SK-N-SH (cell line): ENCODE results near the gene NR6A1. TPM values are rescaled to one million over a fixed set of nuclear protein-coding genes. Genes with fewer than 3 reads are reported as not detected.
A peak's percentile ranks its signal among the peaks of the same experiment; 100 is the strongest.

ENCODE experiments used
- CTCF ChIA-PET: fragments of 300-600, 350-600 bp; formaldehyde crosslinking; extraction: SDS; loops from one replicate; lab custom pipeline; 2021; lab: Yijun Ruan, JAX
- POLR2A ChIA-PET: fragments of 350-600 bp; sonication (Branson Sonifier 250); formaldehyde crosslinking; extraction: SDS; loops from one replicate; lab custom pipeline; 2020; ENCODE audit warnings: antibody characterized with exemption, inconsistent platforms; lab: Yijun Ruan, JAX
- DNase-seq: peaks from one replicate; pipeline ENCODE4 v3.0.0; 2012
- H2AFZ ChIP-seq: fragments of 200-600 bp; sonication (generic); 2 replicates; pipeline ENCODE4 v1.8.1; 2016; ENCODE audit warnings: antibody characterized with exemption, mild to moderate bottlenecking, low read depth
- H3F3A ChIP-seq: fragments of 200-600 bp; sonication (generic); replicated peaks from 2 replicates; pipeline ENCODE3; 2016; ENCODE audit warnings: antibody characterized with exemption, mild to moderate bottlenecking; ENCODE audit not compliant: insufficient read depth
- H3K27ac ChIP-seq, 2 experiments: fragments of 200-500 bp in 1 of 2; fragments of 200-600 bp in 1 of 2; sonication (Bioruptor generic) in 1 of 2; sonication (generic), shearing (Covaris generic) in 1 of 2; 2 replicates each; pipeline versions ENCODE4 v1.5.1 to v1.6.1; 2014 to 2016; ENCODE audit warnings: low read depth in 2 of 2, inconsistent platforms in 1 of 2, low read length in 1 of 2, mild to moderate bottlenecking in 1 of 2, mixed read lengths in 1 of 2
- H3K27me3 ChIP-seq: fragments of 200-600 bp; sonication (generic), shearing (Covaris generic); 2 replicates; pipeline ENCODE4 v1.6.1; 2016; ENCODE audit warnings: mixed run types; ENCODE audit not compliant: insufficient read depth
- H3K36me3 ChIP-seq, 2 experiments: fragments of 200-500 bp in 1 of 2; fragments of 200-600 bp in 1 of 2; sonication (Bioruptor generic) in 1 of 2; sonication (generic) in 1 of 2; replicated peaks in 1 of 2; 2 replicates each; pipeline versions ENCODE3 to v1.5.1; 2014 to 2016; ENCODE audit warnings: low read length in 1 of 2, mild to moderate bottlenecking in 1 of 2; ENCODE audit not compliant: insufficient read depth in 2 of 2, control insufficient read depth in 1 of 2
- H3K4me1 ChIP-seq, 2 experiments: fragments of 200-500 bp in 1 of 2; fragments of 200-600 bp in 1 of 2; sonication (Bioruptor generic) in 1 of 2; sonication (generic), shearing (Covaris generic) in 1 of 2; 2 replicates each; pipeline versions ENCODE4 v1.5.1 to v1.6.1; 2014 to 2016; ENCODE audit warnings: low read depth in 1 of 2, low read length in 1 of 2, mixed run types in 1 of 2; ENCODE audit not compliant: insufficient read depth in 2 of 2, control insufficient read depth in 1 of 2
- H3K4me2 ChIP-seq: fragments of 200-600 bp; sonication (generic), shearing (Covaris generic); 2 replicates; pipeline ENCODE4 v1.6.1; 2017; ENCODE audit warnings: mixed run types
- H3K4me3 ChIP-seq, 2 experiments: fragments of 200-500 bp in 1 of 2; fragments of 200-600 bp in 1 of 2; sonication (Bioruptor generic) in 1 of 2; sonication (generic), shearing (Covaris generic) in 1 of 2; 2 replicates each; pipeline versions ENCODE4 v1.5.1 to v1.8.1; 2014 to 2016; ENCODE audit warnings: low read depth in 2 of 2, inconsistent platforms in 1 of 2, low read length in 1 of 2, mild to moderate bottlenecking in 1 of 2, mixed read lengths in 1 of 2, moderate library complexity in 1 of 2
- H3K79me2 ChIP-seq: fragments of 200-600 bp; sonication (generic); 2 replicates; pipeline ENCODE4 v1.8.1; 2017; ENCODE audit warnings: mild to moderate bottlenecking; ENCODE audit not compliant: insufficient read depth
- H3K9ac ChIP-seq: fragments of 200-600 bp; sonication (generic); 2 replicates; pipeline ENCODE4 v1.6.1; 2017; ENCODE audit warnings: mixed run types
- H3K9me2 ChIP-seq: fragments of 200-600 bp; sonication (generic); 2 replicates; pipeline ENCODE4 v1.6.1; 2017; ENCODE audit warnings: mixed run types
- H3K9me3 ChIP-seq: fragments of 200-600 bp; sonication (generic); 2 replicates; pipeline ENCODE4 v1.6.1; 2017; ENCODE audit warnings: mixed run types, mild to moderate bottlenecking, moderate library complexity
- H4K20me1 ChIP-seq: fragments of 200-600 bp; sonication (generic); 2 replicates; pipeline ENCODE4 v1.6.1; 2017; ENCODE audit warnings: mild to moderate bottlenecking, mixed run types; ENCODE audit not compliant: insufficient read depth
- ELF1 ChIP-seq: IDR thresholded peaks from 2 replicates; pipeline ENCODE4 v1.4.0; 2012
- EZH2phosphoT487 ChIP-seq: fragments of 200-600 bp; sonication (generic); IDR thresholded peaks from 2 replicates; pipeline ENCODE4 v1.6.1; 2017; ENCODE audit warnings: low read depth, mixed run types, mild to moderate bottlenecking, antibody characterized with exemption, moderate library complexity, borderline replicate concordance
- FOSL2 ChIP-seq: IDR thresholded peaks from 2 replicates; pipeline ENCODE4 v1.4.0; 2012; ENCODE audit warnings: low read depth, mild to moderate bottlenecking, moderate library complexity, borderline replicate concordance
- FOXM1 ChIP-seq: IDR thresholded peaks from 2 replicates; pipeline ENCODE4 v1.4.0; 2012; ENCODE audit warnings: low read depth, mild to moderate bottlenecking
- GATA2 ChIP-seq: sonication (generic); formaldehyde crosslinking; IDR thresholded peaks from 2 replicates; pipeline ENCODE4 v1.5.0; 2020; ENCODE audit warnings: mild to moderate bottlenecking, missing genetic modification reagents
- JUND ChIP-seq: IDR thresholded peaks from 2 replicates; pipeline ENCODE4 v1.4.0; 2012
- MEF2A ChIP-seq: IDR thresholded peaks from 2 replicates; pipeline ENCODE4 v1.4.0; 2012; ENCODE audit warnings: low read depth, borderline replicate concordance
- MXI1 ChIP-seq: IDR thresholded peaks from 2 replicates; pipeline ENCODE4 v1.6.1; 2012; ENCODE audit warnings: mild to moderate bottlenecking, low read depth, low read length, improper control_type of control experiment
- NFIC ChIP-seq: IDR thresholded peaks from 2 replicates; pipeline ENCODE4 v1.4.0; 2012; ENCODE audit warnings: borderline replicate concordance
- NRF1 ChIP-seq: IDR thresholded peaks from 2 replicates; pipeline ENCODE4 v1.6.1; 2012; ENCODE audit warnings: low read depth, mild to moderate bottlenecking, low read length
- RCOR1 ChIP-seq: fragments of 150-350 bp; IDR thresholded peaks from 2 replicates; pipeline ENCODE4 v1.6.1; 2017; ENCODE audit warnings: antibody characterized with exemption, low read length
- RFX5 ChIP-seq: IDR thresholded peaks from 2 replicates; pipeline ENCODE4 v1.6.1; 2012; ENCODE audit warnings: mild to moderate bottlenecking, improper control_type of control experiment, low read length
- SIN3A ChIP-seq: IDR thresholded peaks from 2 replicates; pipeline ENCODE4 v1.6.1; 2012; ENCODE audit warnings: low read depth, mild to moderate bottlenecking, low read length, moderate library complexity, borderline replicate concordance
- SMC3 ChIP-seq: IDR thresholded peaks from 2 replicates; pipeline ENCODE4 v1.6.1; 2012; ENCODE audit warnings: low read depth, low read length, improper control_type of control experiment
- TCF12 ChIP-seq: IDR thresholded peaks from 2 replicates; pipeline ENCODE4 v1.4.0; 2012
- WGBS: methylation state at CpG from one replicate; pipeline ENCODE4 v1.1.6; 2017; ENCODE audit warnings: low lambda C conversion rate; 5-methylcytosine and 5-hydroxymethylcytosine counted together
- polyA plus RNA-seq, 3 experiments: library from polyadenylated mRNA; depleted of rRNA; stranded (reverse); fragments of >200 nt; gene quantifications; 2 replicates each; pipeline ENCODE4 v1.2.3, GENCODE V29; 2012
- TF ChIP-seq, protein P1 (sequence below): IDR thresholded peaks from 2 replicates; pipeline ENCODE4 v1.4.0; 2012; ENCODE audit warnings: low read depth, borderline replicate concordance
- TF ChIP-seq, protein P2 (sequence below): IDR thresholded peaks from 2 replicates; pipeline ENCODE4; 2012
- TF ChIP-seq, protein P3 (sequence below): fragments of 200-600 bp; sonication (generic); IDR thresholded peaks from 2 replicates; pipeline ENCODE4 v1.6.1; 2017; ENCODE audit warnings: antibody characterized with exemption, mild to moderate bottlenecking, moderate library complexity

NR6A1 gene
- polyA plus RNA-seq, 1 of the 3 experiments (the other 2 are of a cell fraction): 1.2 TPM

DNA sequence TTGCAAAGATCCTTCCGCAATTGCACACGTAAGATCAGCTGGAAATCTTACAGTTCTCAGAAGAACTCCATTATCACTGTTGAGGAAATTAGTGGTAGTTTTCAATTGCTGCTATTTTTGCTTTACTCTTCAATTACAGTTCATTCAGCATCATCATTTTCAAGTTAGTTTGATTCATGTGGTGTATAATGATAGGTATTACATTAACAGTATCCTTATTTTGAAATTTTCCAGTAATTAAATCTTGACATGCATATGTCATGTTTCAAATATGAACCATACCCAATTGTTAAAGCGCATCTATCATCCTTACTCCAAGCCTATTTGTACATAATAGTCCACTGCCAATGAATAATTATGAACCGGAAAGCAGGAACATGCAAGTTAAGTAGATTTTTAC, 60.3 kb downstream of the NR6A1 start:
- DNase-seq: no peak
- no peaks in the 10 kb centered on the region for H4K20me1 ChIP-seq
- H3K4me2 ChIP-seq: no peak overlapping the region
- H3F3A ChIP-seq: peaks cover 42% of the 10 kb centered on the region
- no peak overlapping the region for H3K9ac ChIP-seq
- peaks cover 16 to 38% of the 10 kb centered on the region in 2 experiments; a peak in 2 of 4 replicates for H3K4me1 ChIP-seq
- H3K79me2 ChIP-seq: peaks cover 56% of the 10 kb centered on the region
- H2AFZ ChIP-seq: no peak overlapping the region
- 0 out of 4 replicates have a peak overlapping the region, but pooled peaks of 1 of the 2 experiments have one; percentile 88 for H3K27ac ChIP-seq
- 95% methylated on average over 4 of the region's 4 CpGs for WGBS
- ChIA-PET POLR2A (no interaction called here), CTCF (interaction anchor here (0.8 to 15.6 kb wide), 17 partner anchors 11 to 158 kb away, joined by 3 to 301 read pairs (median 18); partner anchors contain the start of genes NR6A1 and WDR38)
- no peaks in the 10 kb centered on the region for H3K9me2 ChIP-seq
- 0 out of 2 replicates have a peak, but pooled peaks cover 6% of the 10 kb centered on the region for H3K9me3 ChIP-seq
- TF ChIP-seq FOXM1 (no peak), JUND (no peak), MEF2A (no peak), EZH2phosphoT487 (no peak)
- TF ChIP-seq, protein P1, sequence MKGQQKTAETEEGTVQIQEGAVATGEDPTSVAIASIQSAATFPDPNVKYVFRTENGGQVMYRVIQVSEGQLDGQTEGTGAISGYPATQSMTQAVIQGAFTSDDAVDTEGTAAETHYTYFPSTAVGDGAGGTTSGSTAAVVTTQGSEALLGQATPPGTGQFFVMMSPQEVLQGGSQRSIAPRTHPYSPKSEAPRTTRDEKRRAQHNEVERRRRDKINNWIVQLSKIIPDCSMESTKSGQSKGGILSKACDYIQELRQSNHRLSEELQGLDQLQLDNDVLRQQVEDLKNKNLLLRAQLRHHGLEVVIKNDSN: no peak
- no peaks in the 10 kb centered on the region for H3K27me3 ChIP-seq
- peaks cover 0 to 26% of the 10 kb centered on the region in 2 experiments for H3K36me3 ChIP-seq
- no peak overlapping the region for H3K4me3 ChIP-seq

DNA sequence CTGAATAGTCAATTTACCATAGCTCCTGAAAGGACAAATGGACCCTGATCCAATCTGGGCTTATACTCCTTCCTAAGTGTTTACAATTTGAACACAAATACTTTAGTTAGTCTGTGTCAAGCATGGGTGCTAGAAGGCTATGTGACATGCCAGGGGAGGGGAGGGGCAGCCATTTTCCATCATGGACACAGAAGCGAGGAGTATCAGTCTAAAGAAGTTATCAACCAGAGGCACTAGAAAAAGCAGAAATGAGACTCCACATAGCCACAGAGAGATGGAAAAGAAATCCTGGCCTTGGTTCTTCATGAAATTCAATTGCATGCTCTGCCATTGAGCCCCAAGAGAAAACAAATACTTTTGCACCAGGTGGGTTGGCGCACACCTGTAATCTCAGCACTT, 61.8 kb downstream of the NR6A1 start:
- DNase-seq: no peak
- Histone ChIP-seq H3F3A (peaks cover 42% of the 10 kb centered on the region), H3K4me1 (peaks cover 16 to 38% of the 10 kb centered on the region in 2 experiments; a peak in 2 of 4 replicates), H4K20me1 (no peaks in the 10 kb centered on the region), H3K79me2 (peaks cover 63% of the 10 kb centered on the region), H3K9ac (peak overlapping the region; percentile 32; the same call in 1 of the 2 replicates), H3K4me3 (no peak overlapping the region), H3K27ac (peak overlapping the region; percentile 67 to 88), H2AFZ (no peak overlapping the region), H3K4me2 (peak overlapping the region; percentile 4; the same call in 1 of the 2 replicates), H3K9me3 (0 out of 2 replicates have a peak, but pooled peaks cover 6% of the 10 kb centered on the region), H3K27me3 (no peaks in the 10 kb centered on the region), H3K36me3 (peaks cover 0 to 38% of the 10 kb centered on the region in 2 experiments), H3K9me2 (no peaks in the 10 kb centered on the region)
- CTCF ChIA-PET: interaction anchor here (0.6 to 15.6 kb wide), 7 partner anchors 29 to 158 kb away, joined by 3 to 301 read pairs (median 3); partner anchors contain the start of gene WDR38
- 94% methylated on average over 2 of the region's 2 CpGs for WGBS
- TF ChIP-seq ELF1: no peak
- TF ChIP-seq, protein P2, sequence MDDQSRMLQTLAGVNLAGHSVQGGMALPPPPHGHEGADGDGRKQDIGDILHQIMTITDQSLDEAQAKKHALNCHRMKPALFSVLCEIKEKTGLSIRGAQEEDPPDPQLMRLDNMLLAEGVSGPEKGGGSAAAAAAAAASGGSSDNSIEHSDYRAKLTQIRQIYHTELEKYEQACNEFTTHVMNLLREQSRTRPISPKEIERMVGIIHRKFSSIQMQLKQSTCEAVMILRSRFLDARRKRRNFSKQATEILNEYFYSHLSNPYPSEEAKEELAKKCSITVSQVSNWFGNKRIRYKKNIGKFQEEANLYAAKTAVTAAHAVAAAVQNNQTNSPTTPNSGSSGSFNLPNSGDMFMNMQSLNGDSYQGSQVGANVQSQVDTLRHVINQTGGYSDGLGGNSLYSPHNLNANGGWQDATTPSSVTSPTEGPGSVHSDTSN: no peak
- TF ChIP-seq NRF1: no peak
- TF ChIP-seq GATA2 (CRISPR knock-in tag): no peak
- TF ChIP-seq TCF12: no peak
- no peak for TF ChIP-seq MXI1
- no peak for TF ChIP-seq SMC3
- no peak for TF ChIP-seq JUND
- no peak for TF ChIP-seq RFX5
- TF ChIP-seq, protein P3, sequence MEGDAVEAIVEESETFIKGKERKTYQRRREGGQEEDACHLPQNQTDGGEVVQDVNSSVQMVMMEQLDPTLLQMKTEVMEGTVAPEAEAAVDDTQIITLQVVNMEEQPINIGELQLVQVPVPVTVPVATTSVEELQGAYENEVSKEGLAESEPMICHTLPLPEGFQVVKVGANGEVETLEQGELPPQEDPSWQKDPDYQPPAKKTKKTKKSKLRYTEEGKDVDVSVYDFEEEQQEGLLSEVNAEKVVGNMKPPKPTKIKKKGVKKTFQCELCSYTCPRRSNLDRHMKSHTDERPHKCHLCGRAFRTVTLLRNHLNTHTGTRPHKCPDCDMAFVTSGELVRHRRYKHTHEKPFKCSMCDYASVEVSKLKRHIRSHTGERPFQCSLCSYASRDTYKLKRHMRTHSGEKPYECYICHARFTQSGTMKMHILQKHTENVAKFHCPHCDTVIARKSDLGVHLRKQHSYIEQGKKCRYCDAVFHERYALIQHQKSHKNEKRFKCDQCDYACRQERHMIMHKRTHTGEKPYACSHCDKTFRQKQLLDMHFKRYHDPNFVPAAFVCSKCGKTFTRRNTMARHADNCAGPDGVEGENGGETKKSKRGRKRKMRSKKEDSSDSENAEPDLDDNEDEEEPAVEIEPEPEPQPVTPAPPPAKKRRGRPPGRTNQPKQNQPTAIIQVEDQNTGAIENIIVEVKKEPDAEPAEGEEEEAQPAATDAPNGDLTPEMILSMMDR: no peak
- no peak for TF ChIP-seq SIN3A
- TF ChIP-seq FOXM1: no peak
- TF ChIP-seq, protein P1: no peak
- no peak for TF ChIP-seq RCOR1
- no peak for TF ChIP-seq NFIC
- TF ChIP-seq FOSL2: no peak
- POLR2A ChIA-PET: no interaction called here
